Superior temporal gyrus (tissue), 1 donor: ENCODE results near the gene NUDT13.
"Not testable (repeated sequence)": the region's sequence is repeated elsewhere in the genome, so short reads cannot be mapped to it uniquely, and the experiment has no call there.

ENCODE experiments used
- DNase-seq: peaks from one replicate; pipeline ENCODE4 v3.0.0-alpha.2; 2016; ENCODE audit errors: extremely low spot score

The NUDT13 gene

DNA sequence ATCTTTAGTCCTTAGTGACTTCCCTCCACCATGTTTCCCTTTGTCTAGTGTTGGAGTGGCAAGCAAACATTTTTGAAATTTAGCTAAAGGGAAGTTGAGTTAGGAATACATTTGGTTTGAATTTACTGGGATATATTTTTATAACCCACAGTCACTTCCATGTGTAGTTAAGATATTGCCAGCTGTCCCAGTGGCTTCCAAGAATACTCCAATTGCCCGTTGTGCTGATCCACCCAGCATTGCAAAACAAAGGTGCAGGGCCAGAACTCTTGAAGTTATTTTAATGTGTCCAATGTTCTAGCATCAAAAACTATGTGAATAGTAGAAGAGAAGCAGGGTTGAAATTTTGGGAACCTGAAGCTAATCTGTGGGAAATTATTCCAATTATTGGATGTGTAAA is 11.1 kb upstream of the NUDT13 start:
- no peak for DNase-seq

DNA sequence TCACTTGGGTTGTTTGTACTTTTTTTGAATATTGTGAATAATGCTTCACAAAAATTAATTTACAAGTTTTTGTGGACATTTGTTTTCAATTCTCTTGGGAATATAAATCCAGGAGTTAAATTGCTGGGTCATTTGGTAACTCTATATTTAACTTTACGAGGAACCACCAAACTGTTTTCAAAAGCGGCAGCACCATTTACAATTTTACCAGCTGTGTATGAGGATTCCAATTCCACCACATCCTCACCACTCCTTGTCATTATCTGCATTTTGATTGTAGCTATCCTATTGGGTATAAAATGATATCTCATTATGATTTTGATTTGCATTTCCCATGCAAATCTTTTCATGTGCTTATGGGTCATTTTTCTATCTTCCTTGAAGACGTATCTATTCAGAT is 4.0 kb upstream of the NUDT13 start:
- no peak for DNase-seq

DNA sequence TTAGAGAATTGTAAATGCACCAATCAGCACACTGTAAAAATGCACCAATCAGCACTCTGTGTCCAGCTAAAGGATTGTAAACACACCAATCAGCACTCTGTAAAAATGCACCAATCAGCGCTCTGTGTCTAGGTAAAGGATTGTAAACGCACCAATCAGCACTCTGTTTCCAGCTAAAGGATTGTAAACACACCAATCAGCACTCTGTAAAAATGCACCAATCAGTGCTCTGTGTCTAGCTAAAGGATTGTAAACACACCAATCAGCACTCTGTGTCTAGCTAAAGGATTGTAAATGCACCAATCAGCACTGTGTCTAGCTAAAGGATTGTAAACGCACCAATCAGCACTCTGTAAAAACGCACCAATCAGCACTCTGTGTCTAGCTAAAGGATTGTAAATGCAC is 1.0 kb upstream of the NUDT13 start:
- not testable (repeated sequence) for DNase-seq

DNA sequence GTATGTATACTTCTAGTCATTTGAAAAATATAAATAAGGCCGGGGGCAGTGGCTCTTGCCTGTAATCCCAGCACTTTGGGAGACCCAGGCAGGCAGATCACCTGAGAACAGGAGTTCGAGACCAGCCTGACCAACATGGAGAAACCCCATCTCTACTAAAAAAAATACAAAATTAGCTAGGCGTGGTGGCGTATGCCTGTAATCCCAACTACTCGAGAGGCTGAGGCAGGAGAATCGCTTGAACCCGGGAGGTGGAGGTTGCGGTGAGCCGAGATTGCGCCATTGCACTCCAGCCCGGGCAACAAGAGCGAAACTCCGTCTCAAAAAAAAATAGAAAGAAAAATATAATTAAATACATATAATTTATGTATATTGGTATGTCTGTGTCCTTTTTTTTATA is 1.8 kb downstream of the NUDT13 start:
- not testable (repeated sequence) for DNase-seq

DNA sequence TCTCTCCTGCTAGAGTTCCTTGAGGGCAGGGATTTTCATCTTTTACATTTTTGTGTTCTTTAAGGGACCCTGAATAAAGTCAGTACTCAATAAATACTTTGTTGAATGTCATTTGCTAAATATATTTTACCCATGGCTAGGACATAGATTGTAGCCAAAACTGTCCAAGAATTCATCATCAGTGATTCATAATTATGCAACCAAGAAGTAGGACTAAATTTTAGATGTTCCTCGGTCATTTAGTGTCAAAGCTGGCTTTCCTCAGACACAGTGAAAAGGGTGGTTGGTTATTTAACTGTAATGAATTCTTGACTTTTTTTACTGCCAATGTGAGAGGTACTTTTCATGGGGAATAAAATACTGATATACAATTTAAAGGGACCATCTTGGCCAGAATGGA is 3.3 kb downstream of the NUDT13 start:
- no peak for DNase-seq

DNA sequence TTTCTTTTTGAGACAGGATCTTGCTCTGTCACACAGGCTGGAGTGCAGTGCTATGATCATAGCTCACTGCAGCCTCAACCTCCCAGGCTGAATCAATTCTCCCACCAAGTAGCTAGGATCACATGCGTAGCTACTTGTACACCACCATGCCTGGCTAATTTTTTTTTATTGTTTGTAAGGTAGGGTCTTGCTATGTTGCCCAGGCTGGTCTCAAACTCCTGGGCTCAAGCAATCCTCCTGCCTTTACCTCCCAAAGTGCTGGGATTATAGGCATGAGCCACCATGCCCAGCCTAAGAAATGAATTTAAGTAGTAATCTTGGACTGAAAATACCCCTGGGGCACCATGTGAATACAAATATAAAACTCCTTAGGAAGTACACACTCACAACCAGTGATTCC is 5.8 kb downstream of the NUDT13 start:
- DNase-seq, result no peak

DNA sequence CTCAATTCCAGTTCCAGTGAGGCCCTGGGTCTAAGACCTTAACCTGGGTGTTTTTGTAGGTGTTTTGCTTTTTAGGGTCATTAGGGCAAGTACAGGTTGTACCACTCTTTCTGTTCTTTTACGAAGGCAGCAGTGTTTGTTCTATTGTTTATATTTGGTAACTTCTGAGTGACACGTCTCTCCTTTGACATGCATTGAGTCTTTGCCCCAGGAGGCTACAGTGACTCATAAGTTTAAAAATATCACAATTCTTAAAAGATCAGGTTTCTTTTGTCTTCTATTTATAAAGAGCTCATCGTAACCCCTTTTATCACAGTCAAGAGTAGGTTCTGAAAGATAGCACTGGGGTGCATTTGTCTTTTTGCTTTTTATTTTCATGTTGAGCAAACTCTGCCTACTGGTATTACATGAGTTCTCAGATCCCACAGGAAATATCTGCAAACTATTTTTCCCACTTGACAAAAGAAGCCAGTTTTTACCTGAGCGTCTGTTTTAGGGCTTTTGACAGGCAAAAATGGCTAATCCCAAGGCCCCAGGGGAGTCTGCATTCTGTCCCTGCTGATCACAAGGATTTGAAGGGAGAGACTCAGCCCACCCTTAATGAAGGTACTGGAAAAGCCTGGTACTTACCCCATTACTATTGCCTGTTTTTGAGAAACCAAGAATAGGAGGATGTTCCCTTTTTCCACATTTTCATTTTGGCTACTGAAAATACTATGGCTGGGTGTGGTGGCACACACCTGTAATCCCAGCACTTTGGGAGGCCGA is 7.9 kb downstream of the NUDT13 start:
- DNase-seq, result no peak

DNA sequence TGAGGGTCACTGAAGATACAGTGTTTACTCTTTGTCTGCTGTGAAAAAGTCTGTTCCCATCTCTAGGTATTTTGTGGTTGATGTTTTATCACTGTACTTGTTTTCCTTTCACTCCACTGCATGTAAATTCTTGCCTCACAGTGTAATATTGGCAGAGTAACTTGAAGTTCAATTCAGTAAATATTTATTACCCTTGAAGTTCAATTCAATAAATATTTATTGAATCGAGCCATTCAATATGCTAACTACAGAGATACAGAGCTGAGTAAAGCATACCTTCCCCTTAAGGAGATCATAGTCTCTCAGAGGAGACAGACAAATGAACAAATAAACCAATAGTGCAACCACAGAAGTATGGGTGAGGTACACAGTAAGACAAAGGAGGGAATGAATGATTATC is 9.2 kb downstream of the NUDT13 start:
- DNase-seq, result no peak

DNA sequence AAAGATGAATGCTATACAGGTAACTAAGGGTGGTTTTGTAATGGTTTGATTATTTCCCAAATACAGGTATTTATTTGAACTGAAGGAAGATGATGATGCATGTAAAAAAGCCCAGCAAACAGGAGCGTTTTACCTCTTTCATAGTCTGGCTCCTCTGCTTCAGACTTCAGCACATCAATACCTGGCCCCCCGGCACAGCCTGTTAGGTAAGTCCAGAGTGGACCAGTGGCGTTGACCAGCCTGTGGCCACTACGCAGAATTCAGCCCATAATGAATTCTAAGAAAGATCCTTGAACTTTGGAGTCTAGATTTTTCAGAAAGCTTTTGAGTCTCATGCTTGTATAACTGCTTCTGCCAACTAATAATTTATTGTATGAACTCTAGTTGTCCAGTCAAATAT is 9.7 kb downstream of the NUDT13 start:
- no peak for DNase-seq

DNA sequence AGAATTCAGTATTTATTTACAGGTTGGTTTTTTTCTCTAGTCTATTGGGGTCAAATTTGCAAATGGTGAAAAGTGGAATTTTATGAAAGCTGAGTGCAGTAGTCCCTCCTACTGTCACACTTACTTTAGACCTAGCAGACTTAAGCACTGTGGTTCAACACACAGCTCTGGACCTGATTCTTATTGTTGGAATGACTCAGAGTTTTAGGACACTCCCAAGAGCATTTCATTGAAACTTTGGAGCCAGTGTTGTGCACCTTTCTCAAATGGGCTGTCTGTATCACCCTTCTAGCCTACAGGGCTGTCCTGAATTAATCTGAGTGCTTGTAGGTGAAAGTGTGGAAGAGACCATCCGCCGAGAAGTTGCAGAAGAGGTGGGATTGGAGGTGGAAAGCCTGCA is 16.1 kb downstream of the NUDT13 start:
- no peak for DNase-seq

DNA sequence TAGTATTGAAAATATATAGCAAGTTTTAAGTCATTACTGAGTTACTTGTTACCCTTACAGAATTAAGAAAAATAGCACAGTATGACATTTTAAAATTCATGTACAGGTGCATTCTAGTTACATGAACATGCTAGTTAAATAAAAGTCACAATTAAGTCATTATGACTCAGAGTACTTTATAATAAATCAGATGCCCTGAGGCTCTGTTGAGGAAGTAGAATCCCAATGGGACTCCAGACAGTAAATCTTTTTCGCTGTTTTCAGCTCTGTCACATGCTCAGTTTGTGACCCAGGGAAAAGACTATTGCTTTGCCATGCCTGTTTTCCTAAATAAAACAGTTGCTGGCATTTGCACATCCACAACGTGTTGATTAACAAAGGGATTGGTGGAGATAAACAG is 21.0 kb downstream of the NUDT13 start:
- DNase-seq, result no peak

DNA sequence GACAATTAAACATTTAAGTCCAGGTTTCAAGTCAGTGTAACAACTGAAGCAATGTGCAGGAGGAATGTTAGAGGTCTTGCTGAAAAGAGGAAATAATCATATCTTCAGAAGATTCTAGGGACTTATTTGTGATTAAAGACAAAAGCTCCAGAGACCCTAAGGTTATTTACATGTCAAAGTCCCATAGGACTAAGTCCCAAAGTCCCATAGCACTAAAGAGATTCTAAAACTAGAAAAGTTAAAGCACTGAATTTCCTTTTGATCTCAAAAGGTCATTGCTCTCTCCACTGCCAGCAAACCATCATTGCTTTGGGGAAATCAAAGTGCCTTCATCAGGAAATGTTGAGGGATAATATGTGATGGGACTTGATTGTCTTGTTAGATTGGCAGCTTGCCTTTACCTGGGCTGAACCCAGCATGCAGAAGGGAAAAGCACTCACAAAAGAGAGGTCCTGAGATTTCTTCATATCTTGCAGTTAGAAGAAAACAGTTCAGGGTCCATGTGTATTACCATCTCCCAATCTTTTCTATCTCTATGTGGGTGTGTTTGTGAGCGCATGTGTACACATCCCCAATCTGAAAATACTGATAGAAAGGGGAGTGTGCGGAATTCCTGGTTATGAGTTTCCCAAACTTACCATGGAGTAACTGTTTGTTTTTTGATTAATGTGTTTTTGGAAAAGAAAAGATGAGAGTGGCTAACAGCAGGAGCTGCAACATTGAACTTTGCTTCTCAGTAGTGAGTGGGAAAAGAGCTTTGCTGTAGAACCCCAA is 21.8 kb downstream of the NUDT13 start:
- DNase-seq, result no peak

DNA sequence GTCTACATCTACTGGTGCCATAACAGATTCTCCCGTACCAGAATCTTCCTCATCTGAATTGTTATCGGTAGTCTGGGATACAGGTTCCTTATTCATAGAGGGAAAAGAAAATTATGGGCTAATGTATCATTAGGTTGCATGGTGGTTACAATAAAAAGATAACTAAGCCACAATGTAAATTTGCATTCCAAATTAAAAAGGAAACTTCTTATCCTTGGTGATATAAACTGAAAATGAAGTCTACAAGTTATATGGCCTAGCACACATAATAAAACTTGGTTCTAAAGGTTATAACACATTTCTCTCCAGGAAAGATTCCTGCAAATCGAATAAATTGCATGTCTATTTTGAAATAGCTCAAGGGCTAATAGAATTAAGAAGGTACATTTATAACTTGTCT is 24.5 kb downstream of the NUDT13 start:
- DNase-seq, result no peak

DNA sequence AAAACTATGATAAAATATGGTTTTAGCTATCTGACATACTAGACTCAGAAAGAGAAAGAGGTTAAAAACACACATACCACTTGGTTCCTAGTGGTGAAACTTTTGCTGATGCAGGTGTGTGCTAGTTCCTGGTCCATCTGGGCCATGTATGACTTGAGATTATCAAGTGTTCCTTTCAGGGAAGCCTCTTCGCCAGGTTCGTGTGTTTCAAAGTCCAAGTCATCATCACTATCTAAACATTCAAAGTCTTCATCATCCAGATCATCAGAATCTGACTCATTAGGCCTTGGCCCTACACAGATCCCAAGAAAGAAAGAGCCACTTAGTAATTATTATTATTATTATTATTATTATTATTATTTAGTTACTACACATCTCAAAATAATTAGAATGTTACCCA is 26.4 kb downstream of the NUDT13 start:
- no peak for DNase-seq

DNA sequence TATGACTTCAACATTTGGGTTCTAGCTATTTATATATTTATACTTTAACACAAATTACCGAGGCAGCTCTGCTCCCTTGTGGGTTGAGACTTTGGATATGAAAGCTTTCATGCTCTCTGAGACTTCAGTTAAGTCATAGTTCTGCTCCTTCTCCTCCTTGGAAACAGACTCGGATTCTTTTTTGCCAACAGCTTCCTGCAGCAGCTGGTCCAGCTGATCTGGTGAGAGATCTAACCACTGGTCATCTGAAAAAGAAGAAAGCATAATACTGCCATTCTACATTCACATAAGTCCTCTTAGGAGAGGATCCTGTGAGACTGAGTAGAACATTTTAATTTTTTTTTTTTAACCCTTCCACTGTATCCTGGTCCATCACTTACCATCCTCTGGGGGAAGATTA is 29.0 kb downstream of the NUDT13 start:
- no peak for DNase-seq

DNA sequence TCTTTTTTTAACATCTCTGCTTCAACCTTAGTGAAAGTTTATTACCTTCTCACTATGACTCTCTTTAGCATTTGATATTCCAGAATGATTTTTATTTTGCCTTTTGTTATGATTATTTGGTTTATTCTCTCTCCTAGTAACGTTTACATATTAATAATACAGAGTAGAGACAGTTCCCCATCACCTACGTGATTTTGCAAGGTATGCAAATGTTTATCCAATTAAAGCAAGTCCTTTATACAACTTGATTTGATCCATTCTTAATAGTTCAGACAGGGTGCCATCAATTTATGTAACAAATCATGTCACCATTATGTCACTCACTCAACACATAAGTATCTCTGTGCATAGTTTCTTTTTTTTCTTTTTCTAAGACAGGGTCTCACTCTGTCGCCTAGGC is 31.3 kb downstream of the NUDT13 start:
- DNase-seq, result no peak

DNA sequence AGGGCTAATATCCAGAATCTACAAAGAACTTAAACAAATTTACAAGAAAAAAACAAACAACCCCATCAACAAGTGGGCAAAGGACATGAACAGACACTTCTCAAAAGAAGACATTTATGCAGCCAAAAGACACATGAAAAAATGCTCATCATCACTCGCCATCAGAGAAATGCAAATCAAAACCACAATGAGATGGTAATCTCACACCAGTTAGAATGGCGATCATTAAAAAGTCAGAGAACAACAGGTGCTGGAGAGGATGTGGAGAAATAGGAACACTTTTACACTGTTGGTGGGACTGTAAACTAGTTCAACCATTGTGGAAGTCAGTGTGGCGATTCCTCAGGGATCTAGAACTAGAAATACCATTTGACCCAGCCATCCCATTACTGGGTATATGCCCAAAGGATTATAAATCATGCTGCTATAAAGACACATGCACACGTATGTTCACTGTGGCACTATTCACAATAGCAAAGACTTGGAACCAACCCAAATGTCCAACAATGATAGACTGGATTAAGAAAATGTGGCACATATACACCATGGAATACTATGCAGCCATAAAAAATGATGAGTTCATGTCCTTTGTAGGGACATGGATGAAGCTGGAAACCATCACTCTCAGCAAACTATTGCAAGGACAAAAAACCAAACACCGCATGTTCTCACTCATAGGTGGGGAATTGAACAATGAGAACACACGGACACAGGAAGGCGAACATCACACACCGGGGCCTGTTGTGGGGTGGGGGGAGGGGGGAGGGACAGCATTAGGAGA is 40.6 kb downstream of the NUDT13 start:
- DNase-seq, result not testable (repeated sequence)

DNA sequence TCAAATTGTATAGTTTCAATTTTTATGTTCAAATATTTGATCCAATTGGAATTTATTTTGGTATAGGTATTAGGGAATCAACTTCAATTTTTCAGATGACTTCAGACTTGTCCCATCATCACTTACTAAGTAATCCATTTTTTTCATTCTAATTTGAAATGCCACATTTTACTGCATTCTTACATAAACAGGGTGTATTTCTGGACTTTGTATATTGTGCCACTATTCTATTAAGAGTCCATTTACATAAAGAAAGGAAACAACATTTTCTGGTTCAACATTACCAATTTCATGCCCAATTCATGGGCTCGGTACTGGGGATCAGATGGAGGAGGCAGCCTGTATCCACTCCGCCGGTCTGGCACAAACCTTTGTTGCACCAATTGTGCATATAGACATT is 41.8 kb downstream of the NUDT13 start:
- DNase-seq, result no peak

DNA sequence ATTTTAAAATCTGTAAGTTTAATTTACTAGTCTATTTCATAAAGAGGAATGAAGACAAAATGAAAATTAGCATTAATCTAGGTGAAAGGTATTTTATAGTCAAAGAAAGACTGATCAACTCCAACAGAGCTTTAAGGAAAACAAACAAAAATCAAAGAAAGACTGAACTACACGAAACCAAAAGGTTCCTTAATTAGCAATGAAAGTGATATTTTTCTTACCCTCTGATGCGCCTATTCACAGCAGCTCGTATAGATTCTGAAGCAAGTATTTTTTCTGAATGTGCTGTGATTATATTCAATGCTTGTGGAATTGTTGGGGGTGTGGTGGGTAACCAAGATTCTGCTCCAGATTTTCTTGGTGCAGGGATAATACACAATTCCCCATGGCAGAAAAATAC is 45.8 kb downstream of the NUDT13 start:
- no peak for DNase-seq

DNA sequence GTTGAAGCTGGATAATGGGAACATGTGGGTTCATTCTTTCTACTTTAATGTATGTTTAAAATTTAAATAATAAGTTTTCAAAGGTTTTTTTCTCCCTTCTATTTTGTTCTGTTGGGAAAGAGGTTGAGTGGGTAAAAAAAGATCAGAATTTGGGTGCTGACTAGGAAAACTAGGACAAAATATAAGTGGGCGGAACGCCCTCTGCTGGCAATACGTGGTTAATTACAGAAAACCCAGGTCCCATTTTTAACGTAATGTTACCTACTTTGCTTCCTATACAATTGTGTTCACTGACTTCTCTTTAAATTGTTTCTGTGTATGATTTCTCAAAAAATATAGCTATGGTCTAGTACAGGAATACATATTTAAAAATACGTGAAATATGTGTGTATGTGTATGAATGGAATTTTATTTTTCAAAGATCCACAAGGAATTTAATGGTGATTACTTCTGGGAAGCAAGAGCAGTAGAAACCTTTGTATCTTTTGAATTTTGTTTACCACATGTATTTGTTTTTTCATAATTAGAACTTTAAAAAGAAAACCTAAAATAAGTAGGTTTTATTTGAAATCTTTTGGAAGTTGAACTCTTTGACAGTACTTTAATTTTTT is 48.9 kb downstream of the NUDT13 start:
- peak; percentile 88 for DNase-seq

DNA sequence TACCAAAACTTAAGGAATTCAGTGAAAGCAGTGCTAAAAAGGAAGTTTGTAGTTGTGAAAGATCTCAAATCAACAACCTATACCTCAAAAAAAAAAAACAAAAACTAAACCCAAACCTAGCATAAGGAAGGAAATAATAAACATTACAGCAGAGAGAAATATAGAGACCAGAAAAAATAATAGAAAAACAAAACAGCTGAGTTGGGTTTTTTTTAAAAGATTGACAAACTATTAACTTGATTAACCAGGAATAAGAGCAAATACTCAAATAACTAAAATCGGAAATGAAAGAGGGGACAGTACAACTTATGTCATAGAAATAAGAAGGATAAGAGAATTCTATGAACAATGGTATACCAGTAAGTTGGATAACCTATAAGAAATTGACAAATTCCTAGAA is 50.8 kb downstream of the NUDT13 start:
- DNase-seq, result no peak

DNA sequence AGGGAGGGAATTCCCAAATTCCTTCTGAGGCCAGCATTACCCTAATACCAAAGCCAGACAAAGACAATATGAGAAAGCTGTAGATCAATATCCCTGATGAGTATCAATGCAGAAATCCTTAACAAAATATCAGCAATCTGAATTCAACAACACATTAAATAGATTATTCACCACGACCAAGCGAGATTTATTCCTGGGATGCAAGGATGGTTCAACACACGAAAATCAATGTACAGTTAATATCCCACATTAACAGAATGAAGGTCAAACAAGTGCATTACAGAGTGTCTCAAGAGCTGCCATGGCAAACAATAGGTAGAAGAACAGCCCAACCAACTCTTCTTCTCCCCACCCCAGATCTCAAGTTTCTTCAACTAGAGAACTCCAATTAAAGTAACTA is 51.4 kb downstream of the NUDT13 start:
- no peak for DNase-seq
